Esophagus (tissue), 2 donors: ENCODE data around the gene CCDC85B. TPM values are rescaled to one million over a fixed set of nuclear protein-coding genes. Genes with fewer than 3 reads are reported as not detected.
A peak's percentile ranks its signal among the peaks of the same experiment; 100 is the strongest.

ENCODE experiments used
- H3K27ac ChIP-seq, 2 donors: one replicate each; pipeline ENCODE4 v1.5.1; 2013; ENCODE audit warnings: low read depth in 2 of 2, mild to moderate bottlenecking in 2 of 2, inconsistent platforms in 1 of 2, low read length in 1 of 2, moderate library complexity in 1 of 2
- H3K27me3 ChIP-seq, 2 donors: one replicate each; pipeline ENCODE4 v1.6.1; 2013; ENCODE audit warnings: low read length in 2 of 2, control low read depth in 1 of 2, mild to moderate bottlenecking in 1 of 2; ENCODE audit not compliant: insufficient read depth in 2 of 2, control insufficient read depth in 1 of 2
- H3K36me3 ChIP-seq, 2 donors: one replicate each; pipeline ENCODE4 v1.6.1; 2013; ENCODE audit warnings: low read length in 1 of 2; ENCODE audit not compliant: control insufficient read depth in 2 of 2, insufficient read depth in 2 of 2
- H3K4me1 ChIP-seq, 2 donors: one replicate each; pipeline ENCODE4 v1.6.1; 2013; ENCODE audit warnings: low read length in 1 of 2; ENCODE audit not compliant: control insufficient read depth in 2 of 2, insufficient read depth in 2 of 2
- H3K4me3 ChIP-seq, 2 donors: one replicate each; pipeline ENCODE4 v1.5.1; 2013; ENCODE audit warnings: low read length in 2 of 2, mild to moderate bottlenecking in 2 of 2, low read depth in 1 of 2, moderate library complexity in 1 of 2
- H3K9me3 ChIP-seq, 2 donors: one replicate each; pipeline ENCODE4 v1.6.1; 2013; ENCODE audit warnings: mild to moderate bottlenecking in 2 of 2, low read depth in 1 of 2, low read length in 1 of 2, moderate library complexity in 1 of 2; ENCODE audit not compliant: control insufficient read depth in 2 of 2, insufficient read depth in 1 of 2
- WGBS, 2 donors: extraction: QIAGEN DNeasy Blood & Tissue Kit; methylation state at CpG; one replicate each; pipeline ENCODE4 v1.1.7; 2013; 5-methylcytosine and 5-hydroxymethylcytosine counted together
- polyA plus RNA-seq, 2 donors: library from polyadenylated mRNA; stranded (reverse); fragments of 200-250 nt; gene quantifications; one replicate each; pipeline ENCODE4 v1.2.3, GENCODE V29; 2013
- donor health status: healthy with polysubstance abuse.
- donor health status: Bipolar disorder and iron deficiency.

CCDC85B gene
- polyA plus RNA-seq, 2 donors: 13.5 to 22.7 TPM

GRCh38 chr11:65851083-65851579 is 39.3 kb upstream of the CCDC85B start:
- peaks cover 23 to 44% of the 10 kb centered on the region in 2 donors for H3K36me3 ChIP-seq
- H3K9me3 ChIP-seq: peaks cover 0 to 3% of the 10 kb centered on the region in 2 donors
- no peaks in the 10 kb centered on the region for H3K27me3 ChIP-seq
- 88 to 90% methylated on average over 14 of the region's 14 CpGs for WGBS, 2 donors
- peaks cover 0 to 4% of the 10 kb centered on the region in 2 donors for H3K4me1 ChIP-seq
- H3K4me3 ChIP-seq: no peak overlapping the region
- H3K27ac ChIP-seq: no peak overlapping the region

GRCh38 chr11:65851811-65852507 is 38.5 kb upstream of the CCDC85B start:
- peaks cover 4% of the 10 kb centered on the region in 2 donors for H3K4me1 ChIP-seq
- peaks cover 23 to 45% of the 10 kb centered on the region in 2 donors for H3K36me3 ChIP-seq
- H3K4me3 ChIP-seq: no peak overlapping the region
- WGBS, 2 donors: 80 to 88% methylated on average over 10 of the region's 10 CpGs
- no peaks in the 10 kb centered on the region for H3K27me3 ChIP-seq
- no peak overlapping the region for H3K27ac ChIP-seq
- peaks cover 0 to 3% of the 10 kb centered on the region in 2 donors for H3K9me3 ChIP-seq

DNA sequence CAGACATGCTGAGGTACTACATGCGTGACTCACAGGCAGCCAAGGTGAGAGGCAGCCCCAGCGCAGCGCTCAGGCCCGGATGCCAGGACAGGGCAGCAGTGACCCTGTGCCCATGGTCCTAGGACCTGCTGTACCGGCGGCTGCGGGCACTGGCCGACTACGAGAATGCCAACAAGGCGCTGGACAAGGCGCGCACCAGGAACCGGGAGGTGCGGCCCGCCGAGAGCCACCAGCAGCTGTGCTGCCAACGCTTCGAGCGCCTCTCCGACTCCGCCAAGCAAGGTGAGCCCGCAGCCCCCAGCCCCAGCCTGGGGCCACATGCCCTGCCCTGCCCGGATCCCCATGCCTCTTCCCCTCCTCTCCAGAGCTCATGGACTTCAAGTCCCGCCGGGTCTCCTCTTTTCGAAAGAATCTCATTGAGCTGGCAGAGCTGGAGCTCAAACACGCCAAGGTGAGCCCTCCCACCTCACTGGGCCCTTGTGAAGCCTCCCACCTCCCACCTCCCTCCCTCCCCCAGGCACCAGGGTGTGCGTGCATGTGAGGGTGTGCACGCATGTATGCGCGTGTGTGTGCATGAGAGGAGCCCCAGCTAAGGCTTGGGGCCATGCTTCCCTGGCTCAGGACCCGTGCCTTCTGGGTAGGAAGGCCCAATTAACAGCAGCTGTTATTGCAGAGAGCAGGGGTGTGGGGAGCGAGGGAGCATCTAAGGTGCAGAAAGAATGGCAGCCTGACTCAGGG is 37.8 kb upstream of the CCDC85B start:
- Histone ChIP-seq H3K36me3 (peaks cover 23 to 45% of the 10 kb centered on the region in 2 donors), H3K27me3 (no peaks in the 10 kb centered on the region), H3K9me3 (peaks cover 0 to 3% of the 10 kb centered on the region in 2 donors), H3K4me3 (no peak overlapping the region), H3K4me1 (peaks cover 4% of the 10 kb centered on the region in 2 donors), H3K27ac (no peak overlapping the region)
- WGBS, 2 donors: 86 to 90% methylated on average over 33 of the region's 33 CpGs

GRCh38 chr11:65853246-65853979 is 37.1 kb upstream of the CCDC85B start:
- Histone ChIP-seq H3K4me1 (peaks cover 4% of the 10 kb centered on the region in 2 donors), H3K9me3 (peaks cover 0 to 3% of the 10 kb centered on the region in 2 donors), H3K4me3 (no peak overlapping the region), H3K27me3 (no peaks in the 10 kb centered on the region), H3K36me3 (peaks cover 23 to 45% of the 10 kb centered on the region in 2 donors), H3K27ac (no peak overlapping the region)
- WGBS, 2 donors: 87 to 96% methylated on average over 6 of the region's 6 CpGs

DNA sequence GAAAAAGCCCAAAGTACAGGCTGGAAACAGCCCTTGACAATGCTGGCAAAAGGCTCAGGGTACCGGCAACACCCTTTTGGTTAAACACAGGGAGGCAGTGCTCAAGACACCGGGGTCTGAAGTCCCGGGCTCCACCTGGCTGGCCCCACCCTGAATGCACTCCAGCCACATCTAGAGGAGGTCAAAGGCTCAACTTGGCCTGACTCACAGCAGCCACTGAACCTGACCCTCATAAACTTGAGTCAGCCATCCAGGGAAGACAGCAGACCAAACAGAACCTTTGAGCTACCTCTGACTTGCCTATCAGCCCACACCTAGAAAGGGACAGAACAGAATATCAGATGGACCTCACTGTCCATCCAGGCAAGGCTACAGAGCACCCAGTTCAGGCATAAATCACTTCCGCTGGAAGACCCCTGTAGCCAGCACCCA is 36.3 kb upstream of the CCDC85B start:
- 73 to 85% methylated on average over 4 of the region's 4 CpGs for WGBS, 2 donors
- H3K27ac ChIP-seq: no peak overlapping the region
- H3K9me3 ChIP-seq: peaks cover 0 to 3% of the 10 kb centered on the region in 2 donors
- no peak overlapping the region for H3K4me3 ChIP-seq
- H3K4me1 ChIP-seq: peaks cover 4% of the 10 kb centered on the region in 2 donors
- no peaks in the 10 kb centered on the region for H3K27me3 ChIP-seq
- peaks cover 23 to 45% of the 10 kb centered on the region in 2 donors for H3K36me3 ChIP-seq

GRCh38 chr11:65854852-65855837 is 35.3 kb upstream of the CCDC85B start:
- Histone ChIP-seq H3K4me3 (no peak overlapping the region), H3K36me3 (peaks cover 23 to 45% of the 10 kb centered on the region in 2 donors), H3K9me3 (peaks cover 0 to 3% of the 10 kb centered on the region in 2 donors), H3K27ac (no peak overlapping the region), H3K4me1 (peaks cover 4% of the 10 kb centered on the region in 2 donors), H3K27me3 (no peaks in the 10 kb centered on the region)
- WGBS, 2 donors: 73 to 75% methylated on average over 15 of the region's 15 CpGs

- peaks cover 4 to 5% of the 10 kb centered on the region in 2 donors for H3K4me1 ChIP-seq
- H3K36me3 ChIP-seq: peaks cover 23 to 45% of the 10 kb centered on the region in 2 donors
- H3K9me3 ChIP-seq: peaks cover 0 to 3% of the 10 kb centered on the region in 2 donors
- H3K27me3 ChIP-seq: no peaks in the 10 kb centered on the region
- peak overlapping the region in 1 of 2 donors; percentile 80 for H3K4me3 ChIP-seq
- WGBS, 2 donors: 80 to 85% methylated on average over 15 of the region's 15 CpGs
- H3K27ac ChIP-seq: no peak overlapping the region
Observed at GRCh38 chr11:65855927-65856363, 34.5 kb upstream of the CCDC85B start.

GRCh38 chr11:65856689-65857499 is 33.6 kb upstream of the CCDC85B start:
- peaks cover 4 to 13% of the 10 kb centered on the region in 2 donors for H3K4me1 ChIP-seq
- 1 to 2% methylated on average over 49 to 57 of the region's 57 CpGs for WGBS, 2 donors
- no peaks in the 10 kb centered on the region for H3K27me3 ChIP-seq
- no peaks in the 10 kb centered on the region for H3K9me3 ChIP-seq
- H3K36me3 ChIP-seq: peaks cover 23 to 40% of the 10 kb centered on the region in 2 donors
- peak overlapping the region; percentile 93 to 98 for H3K27ac ChIP-seq
- H3K4me3 ChIP-seq: peak overlapping the region; percentile 80 to 99
